Measurements from ENCODE around the gene DNAJC10. TPM values are rescaled to one million over a fixed set of nuclear protein-coding genes. Genes with fewer than 3 reads are reported as not detected.

Gene DNAJC10
- total RNA-seq, 1 donor from 2014 or later: 125 TPM

DNA sequence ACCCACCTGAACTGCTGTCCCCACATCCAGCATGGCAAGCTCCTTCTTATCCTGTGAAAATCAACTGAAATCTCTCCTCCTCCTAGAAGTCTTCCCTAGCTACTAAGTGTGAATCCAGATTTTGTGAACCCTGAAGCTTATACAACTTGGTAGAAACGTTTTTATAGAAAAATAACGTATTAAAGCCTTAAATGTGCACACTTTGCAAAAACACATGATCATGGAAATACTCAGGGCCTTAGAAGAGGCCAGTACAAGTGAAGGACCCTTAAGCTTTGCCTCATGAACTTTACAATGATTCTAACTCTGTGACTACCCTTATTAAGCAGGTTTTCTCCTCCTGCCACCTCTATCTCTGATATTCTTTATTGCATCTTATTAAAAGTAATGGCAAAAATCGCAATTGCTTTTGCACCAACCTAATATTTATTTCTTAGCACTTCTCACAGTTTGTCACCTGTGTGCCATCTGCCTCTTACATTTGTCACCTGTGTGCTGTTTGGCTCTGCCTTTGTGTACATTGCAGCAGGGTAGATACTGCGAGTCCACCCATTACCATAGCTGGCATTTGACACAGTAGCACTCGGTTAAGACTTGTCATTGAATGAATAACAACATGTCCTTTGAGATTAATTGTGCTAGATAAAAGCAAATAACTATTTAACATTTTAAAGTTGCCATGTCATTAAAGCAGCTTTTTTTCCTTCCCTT lies 108.2 kb downstream of the DNAJC10 start:
- H3K36me3 ChIP-seq (ENCODE audit: control insufficient read depth, insufficient read depth, low read length): no peaks in the 10 kb centered on the region
- FAIRE-seq: no peak
- no peak overlapping the region for H3K4me3 ChIP-seq (ENCODE audit: low read depth, low read length)
- DNase-seq (ENCODE audit: low read depth): no peak
- TF ChIP-seq, protein P1, sequence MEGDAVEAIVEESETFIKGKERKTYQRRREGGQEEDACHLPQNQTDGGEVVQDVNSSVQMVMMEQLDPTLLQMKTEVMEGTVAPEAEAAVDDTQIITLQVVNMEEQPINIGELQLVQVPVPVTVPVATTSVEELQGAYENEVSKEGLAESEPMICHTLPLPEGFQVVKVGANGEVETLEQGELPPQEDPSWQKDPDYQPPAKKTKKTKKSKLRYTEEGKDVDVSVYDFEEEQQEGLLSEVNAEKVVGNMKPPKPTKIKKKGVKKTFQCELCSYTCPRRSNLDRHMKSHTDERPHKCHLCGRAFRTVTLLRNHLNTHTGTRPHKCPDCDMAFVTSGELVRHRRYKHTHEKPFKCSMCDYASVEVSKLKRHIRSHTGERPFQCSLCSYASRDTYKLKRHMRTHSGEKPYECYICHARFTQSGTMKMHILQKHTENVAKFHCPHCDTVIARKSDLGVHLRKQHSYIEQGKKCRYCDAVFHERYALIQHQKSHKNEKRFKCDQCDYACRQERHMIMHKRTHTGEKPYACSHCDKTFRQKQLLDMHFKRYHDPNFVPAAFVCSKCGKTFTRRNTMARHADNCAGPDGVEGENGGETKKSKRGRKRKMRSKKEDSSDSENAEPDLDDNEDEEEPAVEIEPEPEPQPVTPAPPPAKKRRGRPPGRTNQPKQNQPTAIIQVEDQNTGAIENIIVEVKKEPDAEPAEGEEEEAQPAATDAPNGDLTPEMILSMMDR (IDR thresholded peaks at IDR 0.05; ENCODE audit: insufficient read depth, low read length, severe bottlenecking): no peak
- H3K27me3 ChIP-seq (ENCODE audit: control insufficient read depth, insufficient read depth, low read length): no peaks in the 10 kb centered on the region

DNA sequence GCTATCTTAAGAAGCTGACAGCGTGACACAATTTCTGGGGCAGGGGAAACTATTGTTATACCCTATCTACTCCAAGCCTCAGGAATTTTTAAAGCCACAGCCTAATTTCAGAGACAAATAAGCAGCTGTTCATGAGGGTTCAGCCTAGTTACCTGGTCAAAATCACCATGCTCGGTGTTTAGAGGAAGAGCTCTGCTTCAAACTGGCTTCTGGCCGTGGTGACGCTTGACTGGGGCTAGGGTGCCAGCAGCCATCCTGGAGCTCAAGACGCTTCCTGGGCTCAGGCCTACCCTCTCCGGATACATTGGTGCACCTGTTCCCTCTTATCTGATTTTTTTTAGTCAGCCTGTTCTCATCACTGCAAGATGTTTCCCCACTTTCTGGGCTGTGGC lies 108.7 kb downstream of the DNAJC10 start:
- no peaks in the 10 kb centered on the region for H3K27me3 ChIP-seq (ENCODE audit: control insufficient read depth, insufficient read depth, low read length)
- TF ChIP-seq, protein P1 (IDR thresholded peaks at IDR 0.05; ENCODE audit: insufficient read depth, low read length, severe bottlenecking): no peak
- no peak overlapping the region for H3K4me3 ChIP-seq (ENCODE audit: low read depth, low read length)
- DNase-seq (ENCODE audit: low read depth) (no peak), FAIRE-seq (no peak)
- no peaks in the 10 kb centered on the region for H3K36me3 ChIP-seq (ENCODE audit: control insufficient read depth, insufficient read depth, low read length)

DNA sequence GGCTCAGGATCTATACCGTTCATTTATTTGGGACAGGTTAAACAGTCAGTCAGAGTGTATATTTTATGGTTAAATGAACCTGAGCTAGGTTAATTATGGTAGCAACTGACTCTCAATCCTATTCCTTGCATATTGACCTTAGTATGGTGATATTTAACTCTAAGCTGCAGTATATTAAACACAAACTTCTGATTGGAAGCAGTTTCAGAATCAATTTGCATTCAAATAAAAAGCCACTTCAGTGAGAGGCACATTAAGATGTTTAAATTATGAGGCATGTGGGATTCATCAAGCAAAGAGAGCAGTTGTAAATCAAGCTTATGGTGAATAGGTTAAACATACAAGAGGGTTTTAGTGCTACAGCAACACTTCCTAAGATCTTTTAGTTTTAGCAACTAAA lies 110.0 kb downstream of the DNAJC10 start:
- TF ChIP-seq, protein P1 (IDR thresholded peaks at IDR 0.05; ENCODE audit: insufficient read depth, low read length, severe bottlenecking): no peak
- FAIRE-seq (no peak), DNase-seq (ENCODE audit: low read depth) (no peak)
- H3K4me3 ChIP-seq (ENCODE audit: low read depth, low read length): no peak overlapping the region
- H3K27me3 ChIP-seq (ENCODE audit: control insufficient read depth, insufficient read depth, low read length): no peaks in the 10 kb centered on the region
- no peaks in the 10 kb centered on the region for H3K36me3 ChIP-seq (ENCODE audit: control insufficient read depth, insufficient read depth, low read length)

DNA sequence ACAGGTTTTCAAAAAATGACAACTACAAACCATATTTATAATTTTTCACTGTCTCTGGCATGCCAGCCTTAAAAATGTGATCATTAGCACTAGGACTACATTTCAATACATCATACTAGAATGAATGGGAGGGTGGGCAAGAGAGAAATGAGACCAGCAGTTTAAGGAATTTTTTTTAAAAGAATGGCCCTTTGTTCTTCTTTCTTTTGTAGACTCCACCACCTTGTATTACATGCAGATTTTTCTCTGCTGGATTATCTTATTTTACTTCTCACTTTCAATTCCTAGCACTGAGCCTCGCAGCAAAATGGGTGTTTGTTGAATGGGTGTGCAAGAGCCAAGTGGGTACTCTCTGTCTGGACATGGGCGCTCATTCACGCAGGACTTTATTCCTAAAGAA lies 110.4 kb downstream of the DNAJC10 start:
- TF ChIP-seq, protein P1 (IDR thresholded peaks at IDR 0.05; ENCODE audit: insufficient read depth, low read length, severe bottlenecking): no peak
- H3K36me3 ChIP-seq (ENCODE audit: control insufficient read depth, insufficient read depth, low read length): no peaks in the 10 kb centered on the region

DNA sequence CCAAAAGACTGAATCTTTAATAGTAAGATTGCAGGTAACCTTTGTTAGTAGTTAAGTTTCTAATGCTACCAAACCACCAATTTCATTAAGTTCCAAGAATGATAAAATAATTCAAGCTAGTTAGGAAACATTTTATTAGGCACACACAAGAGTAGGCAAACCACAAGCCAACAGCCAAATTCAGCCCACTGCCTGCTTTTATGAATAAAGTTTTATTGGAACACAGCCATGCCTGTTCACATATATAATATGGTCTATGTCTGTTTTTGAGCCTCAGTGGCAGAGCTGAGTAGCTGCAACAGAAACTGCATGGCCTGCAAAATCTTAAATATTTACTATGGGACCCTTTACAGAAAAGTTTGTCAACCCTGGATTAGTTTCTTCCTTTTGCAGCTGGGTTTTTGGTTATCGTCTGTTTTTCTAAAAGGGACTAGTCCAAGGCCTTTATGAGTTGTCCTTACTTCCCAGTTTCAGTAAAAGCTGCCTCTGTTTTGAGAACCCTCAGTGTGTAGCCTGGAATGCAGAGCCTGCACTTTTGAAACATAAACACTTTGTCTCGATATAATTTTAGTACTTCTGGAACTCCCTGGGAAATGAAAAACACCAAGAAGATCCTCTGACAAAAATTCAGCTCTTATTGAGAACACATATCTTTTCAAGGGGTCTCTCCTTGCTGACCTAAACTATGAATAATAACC lies 111.3 kb downstream of the DNAJC10 start:
- no peaks in the 10 kb centered on the region for H3K36me3 ChIP-seq (ENCODE audit: control insufficient read depth, insufficient read depth, low read length)
- no peak for DNase-seq (ENCODE audit: low read depth)
- TF ChIP-seq, protein P1 (IDR thresholded peaks at IDR 0.05; ENCODE audit: insufficient read depth, low read length, severe bottlenecking): no peak
- no peak for FAIRE-seq
- no peak overlapping the region for H3K4me3 ChIP-seq (ENCODE audit: low read depth, low read length)
- no peaks in the 10 kb centered on the region for H3K27me3 ChIP-seq (ENCODE audit: control insufficient read depth, insufficient read depth, low read length)

More for the DNA sequence above, 110.4 kb downstream of the DNAJC10 start:
- no peak overlapping the region for H3K4me3 ChIP-seq (ENCODE audit: low read depth, low read length)
- DNase-seq (ENCODE audit: low read depth) (no peak), FAIRE-seq (no peak)
- H3K27me3 ChIP-seq (ENCODE audit: control insufficient read depth, insufficient read depth, low read length): no peaks in the 10 kb centered on the region

All from bronchial epithelial cell (primary cell).